Stimulated activated CD8-positive, alpha-beta memory T cell treated with anti-CD3 and anti-CD28 coated beads, Interleukin-7, amount 100 ng/mL, for 1 hour (primary cell): ENCODE results near the gene SENP7.
"Not testable (repeated sequence)": the region's sequence is repeated elsewhere in the genome, so short reads cannot be mapped to it uniquely, and the experiment has no call there.

Experiments used
- DNase-seq, 2 donors: peaks; one replicate each; pipeline ENCODE4 v3.0.0-alpha.2; 2020; ENCODE audit warnings: low read depth in 2 of 2

Gene SENP7

GRCh38 chr3:101329016-101329673 is 183.9 kb downstream of the SENP7 start:
- no peak for DNase-seq

GRCh38 chr3:101325393-101326134 is 187.4 kb downstream of the SENP7 start:
- no peak for DNase-seq

GRCh38 chr3:101320475-101320874 is 192.5 kb downstream of the SENP7 start, which contains the start of gene IMPG2:
Gene IMPG2 (minus strand): TSS chr3:101320575. CDS start chr3:101320372, 203 bp downstream.
- no peak for DNase-seq

- DNase-seq, result no peak
Observed at GRCh38 chr3:101319531-101319930, 193.5 kb downstream of the SENP7 start.

GRCh38 chr3:101312545-101312944 is 200.5 kb downstream of the SENP7 start:
- DNase-seq, result no peak

GRCh38 chr3:101311676-101312075 is 201.3 kb downstream of the SENP7 start:
- DNase-seq, result no peak

GRCh38 chr3:101310978-101311375 is 202.0 kb downstream of the SENP7 start:
- no peak for DNase-seq

GRCh38 chr3:101308147-101308772 is 204.8 kb downstream of the SENP7 start:
- not testable (repeated sequence) for DNase-seq

- no peak for DNase-seq
Observed at GRCh38 chr3:101303836-101304235, 209.2 kb downstream of the SENP7 start.

- no peak for DNase-seq
Observed at GRCh38 chr3:101303089-101303731, 209.8 kb downstream of the SENP7 start.

GRCh38 chr3:101300073-101300472 is 212.9 kb downstream of the SENP7 start:
- no peak for DNase-seq

- no peak for DNase-seq
Observed at GRCh38 chr3:101292027-101292426, 221.0 kb downstream of the SENP7 start.

- no peak for DNase-seq
Observed at GRCh38 chr3:101288294-101288693, 224.7 kb downstream of the SENP7 start.

- DNase-seq, result no peak
Observed at GRCh38 chr3:101284757-101285156, 228.3 kb downstream of the SENP7 start.

GRCh38 chr3:101281521-101282030 is 231.4 kb downstream of the SENP7 start:
- DNase-seq, result no peak

GRCh38 chr3:101279765-101280385 is 233.1 kb downstream of the SENP7 start:
- no peak for DNase-seq

GRCh38 chr3:101279162-101279561 is 233.8 kb downstream of the SENP7 start:
- DNase-seq, result no peak

GRCh38 chr3:101278727-101279126 is 234.3 kb downstream of the SENP7 start:
- DNase-seq, result no peak
